GM21723 (cell line): ENCODE data around the gene SUPT3H.
"Not testable (repeated sequence)": the region's sequence is repeated elsewhere in the genome, so short reads cannot be mapped to it uniquely, and the experiment has no call there.

Experiments used
- ATAC-seq: cut with Tn5 transposase; IDR thresholded peaks from one replicate; pipeline ENCODE4 v1.9.1; 2021; ENCODE audit warnings: mild to moderate bottlenecking, moderate library complexity; ENCODE audit not compliant: unreplicated experiment

The SUPT3H gene

DNA sequence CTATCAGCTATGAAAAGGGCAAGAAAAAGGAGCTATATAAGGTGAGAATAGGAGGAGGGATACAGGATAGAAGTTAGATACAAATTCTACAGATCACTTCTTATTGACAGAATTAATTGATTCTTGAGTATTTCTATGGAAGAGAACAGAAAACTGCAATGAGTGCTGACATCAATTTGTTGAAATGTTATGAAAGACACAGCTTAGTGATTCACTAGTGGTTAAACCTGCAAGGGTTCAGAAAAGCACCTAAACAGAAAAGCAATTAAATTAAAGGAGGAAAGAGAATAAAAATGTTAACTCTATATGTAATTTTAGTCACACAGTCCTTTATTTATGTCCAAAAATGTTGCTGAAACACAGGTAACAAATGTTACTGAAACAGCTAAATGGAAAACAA, 304.0 kb downstream of the SUPT3H start:
- ATAC-seq: no peak

DNA sequence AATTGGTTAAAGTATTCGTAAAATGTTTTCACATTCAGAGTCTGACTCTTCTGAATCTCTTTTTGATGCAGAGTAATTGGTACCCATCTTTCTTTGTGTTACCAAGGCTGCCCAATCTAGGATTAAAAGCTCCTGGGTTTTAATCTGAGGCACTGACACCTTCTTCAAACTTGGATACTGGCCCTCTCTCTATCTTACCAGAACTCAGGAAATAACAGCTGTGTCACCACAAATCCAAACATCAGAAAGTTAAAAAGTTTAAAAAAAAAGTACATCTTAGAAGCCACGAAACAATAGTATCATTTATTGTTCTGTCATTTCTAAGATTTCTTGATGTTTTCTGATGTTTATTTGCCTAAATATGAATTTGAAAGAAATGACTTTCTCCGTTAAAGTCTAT, 305.1 kb downstream of the SUPT3H start:
- no peak for ATAC-seq

GRCh38 chr6:45072016-45072415, 305.7 kb downstream of the SUPT3H start:
- ATAC-seq: no peak

DNA sequence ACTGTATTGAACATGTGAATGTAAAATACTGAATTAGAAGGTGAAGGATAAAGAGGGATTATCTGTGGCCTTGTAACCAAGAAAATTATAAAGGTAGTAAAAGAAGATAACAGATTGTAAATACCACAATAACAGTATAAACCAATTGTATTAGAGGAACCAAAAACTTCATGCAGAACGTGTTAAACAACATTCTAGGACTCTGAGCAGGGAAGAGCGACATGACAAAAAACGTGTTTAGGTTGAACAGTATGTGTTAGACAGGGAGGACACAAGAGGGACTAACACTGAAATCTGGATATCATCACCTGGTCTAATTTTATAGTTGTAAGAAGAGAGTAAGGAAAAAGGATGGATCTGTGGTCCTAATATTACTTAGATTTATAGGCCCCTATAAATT, 308.6 kb downstream of the SUPT3H start:
- no peak for ATAC-seq

DNA sequence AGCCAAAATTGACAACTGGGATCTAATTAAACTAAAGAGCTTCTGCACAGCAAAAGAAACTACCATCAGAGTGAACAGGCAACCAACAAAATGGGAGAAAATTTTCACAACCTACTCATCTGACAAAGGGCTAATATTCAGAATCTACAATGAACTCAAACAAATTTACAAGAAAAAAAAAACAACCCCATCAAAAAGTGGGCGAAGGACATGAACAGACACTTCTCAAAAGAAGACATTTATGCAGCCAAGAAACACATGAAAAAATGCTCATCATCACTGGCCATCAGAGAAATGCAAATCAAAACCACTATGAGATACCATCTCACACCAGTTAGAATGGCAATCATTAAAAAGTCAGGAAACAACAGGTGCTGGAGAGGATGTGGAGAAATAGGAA, 310.3 kb downstream of the SUPT3H start:
- not testable (repeated sequence) for ATAC-seq

DNA sequence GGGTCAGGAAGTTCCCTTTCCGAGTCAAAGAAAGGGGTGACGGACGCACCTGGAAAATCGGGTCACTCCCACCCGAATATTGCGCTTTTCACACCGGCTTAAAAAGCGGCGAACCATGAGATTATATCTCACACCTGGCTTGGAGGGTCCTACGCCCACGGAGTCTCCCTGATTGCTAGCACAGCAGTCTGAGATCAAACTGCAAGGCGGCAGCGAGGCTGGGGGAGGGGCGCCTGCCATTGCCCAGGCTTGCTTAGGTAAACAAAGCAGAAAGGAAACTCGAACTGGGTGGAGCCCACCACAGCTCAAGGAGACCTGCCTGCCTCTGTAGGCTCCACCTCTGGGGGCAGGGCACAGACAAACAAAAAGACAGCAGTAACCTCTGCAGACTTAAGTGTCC, 315.1 kb downstream of the SUPT3H start:
- not testable (repeated sequence) for ATAC-seq

- ATAC-seq: no peak
These were observed 320.0 kb downstream of the SUPT3H start for GRCh38 chr6:45057711-45058110.

GRCh38 chr6:45054610-45055009, 323.1 kb downstream of the SUPT3H start:
- no peak for ATAC-seq

DNA sequence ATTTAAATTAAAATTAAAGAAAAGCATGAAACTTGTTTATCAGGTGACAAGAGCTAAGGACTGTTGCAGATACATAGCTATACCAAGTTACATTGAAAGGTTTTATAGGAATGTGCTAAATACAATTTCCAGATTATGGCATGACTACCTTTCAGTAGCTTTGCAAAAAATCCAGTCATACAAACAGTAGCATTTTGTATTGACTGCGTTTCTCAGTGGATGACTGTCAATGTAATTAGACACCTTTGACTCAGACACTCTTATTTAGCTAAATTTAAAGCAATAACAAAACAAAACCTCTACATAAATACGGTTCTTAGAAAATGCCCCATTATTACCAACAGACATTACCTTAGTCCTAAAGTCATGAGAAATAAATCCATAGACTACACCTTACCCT, 325.4 kb downstream of the SUPT3H start:
- ATAC-seq: no peak

- no peak for ATAC-seq
These were observed 328.4 kb downstream of the SUPT3H start for GRCh38 chr6:45049188-45049843.

- ATAC-seq: no peak
These were observed 330.2 kb downstream of the SUPT3H start for GRCh38 chr6:45047573-45047972.

DNA sequence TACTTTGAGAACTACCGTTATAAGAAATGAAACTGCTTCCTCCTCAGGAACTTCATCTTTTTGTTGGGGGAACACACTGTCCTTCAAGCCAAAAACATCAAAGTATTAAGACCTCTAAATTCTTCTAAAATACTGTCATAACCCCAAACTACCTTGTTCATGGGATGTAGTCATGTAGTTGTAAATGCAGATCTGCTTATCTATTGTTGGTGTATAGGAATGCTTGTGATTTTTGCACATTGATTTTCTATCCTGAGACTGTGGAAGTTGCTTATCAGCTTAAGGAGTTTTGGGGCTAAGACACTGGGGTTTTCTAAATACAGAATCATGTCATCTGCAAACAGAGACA, 332.5 kb downstream of the SUPT3H start:
- no peak for ATAC-seq

DNA sequence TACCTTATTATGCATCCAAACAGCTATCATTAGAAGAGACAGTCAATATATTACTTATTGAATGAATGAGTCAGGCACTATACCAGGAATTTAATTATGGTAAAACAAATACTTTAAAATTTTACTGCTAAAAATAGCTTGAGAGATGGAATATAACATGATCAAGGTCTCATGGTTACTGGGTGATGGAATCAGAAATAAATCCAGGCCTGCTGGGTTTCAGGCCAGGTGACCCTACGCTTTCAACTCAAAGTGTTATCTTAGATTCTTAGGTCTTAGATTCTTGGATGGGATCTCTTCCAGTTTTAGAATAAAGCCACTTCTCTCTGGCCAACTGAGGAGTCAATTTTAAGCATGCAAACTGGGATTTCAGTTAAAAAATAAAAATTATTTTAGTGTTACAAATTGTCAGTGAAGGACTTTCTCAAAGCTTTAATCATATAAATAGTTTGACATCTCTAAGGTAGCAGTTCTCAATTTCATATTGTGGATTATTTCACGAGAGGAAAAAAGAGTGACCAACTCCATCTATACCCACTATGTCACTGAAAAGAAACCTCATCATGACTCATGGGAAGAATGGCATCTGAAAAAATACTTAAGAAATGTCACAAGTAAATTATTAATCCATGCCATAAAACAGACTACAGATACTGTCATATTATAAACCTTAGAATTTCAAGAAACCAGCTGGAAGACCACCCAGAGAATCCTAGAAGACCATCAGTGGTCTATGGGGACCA, 333.1 kb downstream of the SUPT3H start:
- ATAC-seq: no peak

GRCh38 chr6:45044086-45044485, 333.6 kb downstream of the SUPT3H start:
- no peak for ATAC-seq

DNA sequence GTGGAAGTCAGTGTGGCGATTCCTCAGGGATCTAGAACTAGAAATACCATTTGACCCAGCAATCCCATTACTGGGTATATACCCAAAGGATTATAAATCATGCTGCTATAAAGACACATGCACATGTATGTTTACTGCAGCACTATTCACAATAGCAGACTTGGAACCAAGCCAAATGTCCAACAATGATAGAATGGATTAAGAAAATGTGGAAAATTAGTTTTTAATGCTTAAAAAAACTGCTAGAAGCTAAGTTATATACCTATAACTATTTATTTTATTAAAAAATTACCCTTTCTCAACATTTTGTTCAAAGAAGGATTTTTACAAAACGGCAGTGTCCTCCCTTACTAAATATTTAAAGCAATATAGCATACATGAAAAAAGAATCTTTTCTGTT, 335.1 kb downstream of the SUPT3H start:
- ATAC-seq: not testable (repeated sequence)

DNA sequence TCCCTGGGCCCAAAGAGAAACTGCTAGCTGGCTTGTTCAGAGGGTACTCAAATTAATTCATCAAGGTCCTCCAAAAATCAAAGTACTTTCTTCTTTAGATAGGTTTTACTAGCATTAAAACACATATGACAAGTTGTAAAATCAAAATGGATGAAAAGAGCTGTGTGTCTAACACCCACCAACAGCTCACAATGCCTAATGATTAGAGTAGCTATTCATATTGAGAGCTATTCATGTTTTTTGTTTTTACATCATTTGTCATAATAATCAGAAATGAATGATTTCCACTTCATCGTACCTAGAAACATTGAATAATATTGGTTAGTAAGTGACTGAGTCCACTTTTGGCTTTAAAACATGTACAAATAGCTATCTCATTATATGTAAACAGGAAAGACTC, 339.5 kb downstream of the SUPT3H start:
- ATAC-seq: no peak

- ATAC-seq: no peak
These were observed 341.6 kb downstream of the SUPT3H start for GRCh38 chr6:45036103-45036502.

- no peak for ATAC-seq
These were observed 345.3 kb downstream of the SUPT3H start for GRCh38 chr6:45032426-45032825.

- ATAC-seq: no peak
These were observed 346.1 kb downstream of the SUPT3H start for GRCh38 chr6:45031601-45032000.

DNA sequence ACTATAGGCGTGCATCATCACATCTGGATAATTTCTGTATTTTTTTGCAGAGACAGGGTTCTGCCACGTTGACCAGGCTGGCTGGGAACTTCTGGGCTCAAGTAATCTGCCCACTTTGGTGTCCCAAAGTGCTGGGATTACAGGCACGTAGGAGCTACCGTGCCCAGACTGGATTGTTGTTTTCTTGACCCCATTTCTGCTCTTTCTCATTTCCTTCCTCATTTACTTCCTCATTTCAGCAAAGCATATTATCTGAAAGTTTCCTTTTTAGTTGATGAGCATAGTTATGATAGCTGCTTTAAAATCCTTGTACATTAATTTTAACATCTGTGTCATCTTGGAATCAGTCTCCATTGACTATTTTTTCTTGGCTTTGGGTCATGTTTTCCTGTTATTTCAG, 350.6 kb downstream of the SUPT3H start:
- ATAC-seq: no peak

GRCh38 chr6:45026003-45026516, 351.7 kb downstream of the SUPT3H start:
- ATAC-seq: no peak

GRCh38 chr6:45024610-45025009, 353.1 kb downstream of the SUPT3H start:
- ATAC-seq: no peak

DNA sequence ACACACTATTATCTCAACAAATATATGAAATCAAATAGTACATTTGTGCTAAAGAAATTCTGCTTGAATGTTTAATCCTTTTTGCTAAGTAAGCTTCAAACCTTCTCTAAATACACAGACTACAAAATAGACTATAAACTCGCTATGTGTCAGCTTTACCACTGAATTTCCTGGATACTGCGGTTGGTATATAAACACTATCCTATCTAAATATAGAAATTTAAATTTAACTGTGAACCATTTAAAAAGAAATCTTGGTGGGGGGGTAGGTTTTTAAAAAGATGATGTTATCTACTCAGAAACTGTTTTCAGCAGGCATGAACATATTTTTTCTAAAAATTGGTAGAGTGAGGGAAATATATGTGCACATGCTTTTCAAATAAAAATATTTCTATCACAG, 356.1 kb downstream of the SUPT3H start:
- ATAC-seq: no peak
